Measurements from ENCODE around the gene KCNJ5.

Gene KCNJ5

DNA sequence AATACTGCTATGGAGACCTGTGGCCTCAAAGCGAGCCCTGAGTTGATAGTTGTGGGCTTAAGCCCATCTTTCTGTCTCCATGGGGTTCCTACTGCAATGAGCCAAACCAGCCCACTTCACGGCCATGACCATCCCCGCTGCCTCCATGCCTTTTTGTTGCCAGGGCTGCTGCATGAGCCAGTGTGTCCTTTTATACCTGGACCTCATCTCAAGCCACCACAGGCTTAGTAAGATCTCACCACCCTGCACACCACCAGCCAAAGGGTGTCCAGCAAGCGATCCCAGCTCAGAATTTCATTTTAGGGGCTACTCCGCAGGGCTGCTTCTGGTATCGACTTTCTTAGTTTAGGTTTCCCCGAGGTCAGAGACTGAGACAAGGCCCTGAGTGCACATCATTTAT is 43.2 kb downstream of the KCNJ5 start:
- no peak for DNase-seq

DNA sequence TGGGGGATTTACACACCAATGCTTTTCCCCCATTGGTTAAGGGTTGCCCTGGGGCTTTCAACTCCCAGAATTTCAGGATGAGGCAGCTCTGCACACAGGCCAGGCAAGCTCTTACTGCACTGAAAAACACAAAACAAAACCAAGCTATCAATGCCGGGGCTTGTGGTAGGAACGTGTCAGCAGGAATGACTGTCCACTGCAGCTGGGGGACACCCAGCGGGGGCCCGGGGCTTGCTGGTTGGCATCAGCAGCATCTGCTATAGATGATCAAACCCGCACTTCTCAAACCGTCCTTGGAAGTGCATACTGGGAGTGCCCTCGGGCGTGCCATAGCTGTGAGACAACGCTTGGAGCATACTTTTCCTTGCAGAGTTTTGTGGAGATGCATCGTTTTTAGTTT is 43.8 kb downstream of the KCNJ5 start:
- DNase-seq = no peak

DNA sequence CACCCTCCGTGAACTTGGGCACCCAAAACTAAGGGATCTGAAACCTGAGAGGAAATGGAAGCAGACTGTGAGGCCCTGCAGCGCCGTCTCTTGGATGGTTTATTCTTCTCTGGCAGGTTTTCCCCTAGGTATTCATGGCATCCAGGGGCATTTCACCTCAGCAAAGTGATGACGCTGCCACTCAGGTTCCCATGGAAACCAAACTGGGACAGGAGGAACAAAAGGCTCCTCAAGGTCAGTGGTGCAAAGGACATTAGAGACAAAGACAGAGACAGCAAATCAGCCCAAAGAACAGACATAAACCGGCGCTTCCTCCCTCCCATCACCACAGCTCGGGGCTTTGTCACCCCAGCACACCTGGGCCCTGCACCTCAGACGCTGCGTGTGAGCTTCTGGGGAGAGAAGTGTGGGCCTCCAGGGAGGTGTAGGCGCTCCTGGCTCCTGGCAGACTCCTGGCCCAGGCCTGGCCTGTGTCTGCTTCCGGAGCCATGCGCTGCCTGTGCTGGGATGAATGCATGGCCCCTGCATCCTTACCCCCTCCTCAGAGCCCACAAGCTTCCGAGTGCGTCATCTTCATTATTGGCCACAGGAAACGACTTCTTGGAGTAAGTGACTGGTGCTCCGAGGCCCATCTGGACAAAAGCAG is 45.6 kb downstream of the KCNJ5 start:
- no peak for DNase-seq

DNA sequence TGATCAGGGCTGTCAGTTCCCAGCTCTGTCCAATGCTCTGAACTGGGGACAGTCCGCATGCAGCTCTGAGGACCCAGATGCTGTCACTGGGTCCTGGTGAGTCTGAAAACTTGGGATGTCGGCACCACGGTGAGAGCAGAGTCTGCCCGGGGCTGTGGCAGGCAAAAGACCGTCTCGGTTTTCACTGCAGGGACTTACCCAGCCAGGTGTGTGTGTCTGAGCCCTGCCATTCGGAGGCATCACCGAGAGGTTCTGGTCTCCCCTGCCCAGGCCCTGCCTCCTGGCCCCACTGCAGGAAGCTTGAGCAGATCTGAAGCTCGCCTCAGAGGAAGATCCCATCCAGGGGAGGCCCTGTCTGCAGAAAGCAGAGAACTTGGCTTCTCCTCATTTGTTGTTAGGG is 46.3 kb downstream of the KCNJ5 start:
- no peak for DNase-seq

DNA sequence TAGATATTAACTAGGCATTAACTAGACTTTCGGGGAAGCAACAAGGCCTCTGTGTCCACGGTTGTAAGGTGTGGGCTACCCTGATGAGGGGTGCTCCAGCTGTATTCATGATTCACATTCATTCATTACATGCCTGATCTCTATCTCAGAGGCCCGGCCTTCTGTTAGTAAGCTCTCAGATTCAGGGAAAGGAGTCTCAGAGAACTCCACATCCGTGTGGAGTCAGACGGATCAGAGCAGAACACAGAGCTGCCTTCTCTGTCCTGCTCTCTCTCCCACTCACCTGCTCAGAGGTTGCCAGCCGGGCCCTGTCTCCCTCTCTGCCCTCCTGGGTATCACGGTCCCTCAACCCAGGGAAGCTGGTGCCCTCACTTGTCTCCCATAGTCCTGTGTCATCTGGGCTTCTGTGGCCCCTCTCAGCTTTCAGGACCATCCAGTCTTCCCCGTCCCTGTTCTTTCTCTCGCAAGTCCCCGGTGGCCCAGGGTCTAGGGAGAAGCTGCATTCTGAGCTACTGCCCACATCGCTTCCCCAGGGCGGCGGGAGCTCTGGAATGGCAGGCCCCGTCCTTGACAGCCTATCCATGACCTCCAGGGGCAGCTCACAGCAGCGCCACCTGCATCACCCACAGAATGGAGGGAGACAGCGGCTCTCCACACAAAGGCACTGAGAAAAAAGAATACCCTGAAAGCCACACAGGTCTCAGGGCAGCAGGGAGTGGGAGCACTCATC is 47.2 kb downstream of the KCNJ5 start:
- DNase-seq = no peak

DNA sequence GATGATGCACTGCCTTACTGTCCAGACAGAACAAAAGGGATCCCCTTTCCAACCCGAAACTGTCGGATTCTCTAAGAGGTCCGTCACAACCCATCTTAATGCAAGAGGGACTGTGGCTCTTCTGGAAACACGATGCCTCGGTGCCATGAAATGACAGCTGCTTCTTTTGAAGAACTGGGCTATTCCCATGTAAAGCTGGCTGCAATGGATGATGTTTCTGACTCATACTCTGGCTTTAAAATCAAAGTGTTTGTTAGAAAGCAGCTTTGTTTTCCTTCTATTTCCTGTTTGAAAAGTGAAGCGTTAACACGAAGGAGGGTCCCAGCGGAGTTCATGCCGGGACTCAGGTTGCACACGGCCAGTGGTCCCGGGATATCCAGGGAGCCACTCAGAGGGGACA is 48.4 kb downstream of the KCNJ5 start:
- DNase-seq = no peak

DNA sequence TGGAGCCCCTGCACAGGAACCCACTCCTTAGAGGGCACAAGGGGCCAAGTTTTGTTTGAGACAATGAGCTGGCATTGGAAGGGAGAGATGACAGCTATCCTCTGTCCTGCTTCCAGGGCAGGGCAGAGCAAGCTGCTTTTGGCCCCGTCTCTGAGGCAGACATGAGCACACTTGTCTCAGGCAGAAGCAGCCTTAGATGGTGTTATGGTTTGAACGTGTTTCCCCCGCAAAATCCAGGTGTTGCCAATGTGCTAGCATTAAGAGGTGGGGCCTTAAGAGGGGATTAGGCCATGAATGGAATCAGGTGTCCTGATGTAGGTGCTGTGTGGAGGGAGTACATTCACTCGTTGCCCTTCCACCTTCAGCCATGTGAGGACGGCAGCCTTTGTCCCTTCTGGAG is 49.0 kb downstream of the KCNJ5 start:
- DNase-seq = no peak

DNA sequence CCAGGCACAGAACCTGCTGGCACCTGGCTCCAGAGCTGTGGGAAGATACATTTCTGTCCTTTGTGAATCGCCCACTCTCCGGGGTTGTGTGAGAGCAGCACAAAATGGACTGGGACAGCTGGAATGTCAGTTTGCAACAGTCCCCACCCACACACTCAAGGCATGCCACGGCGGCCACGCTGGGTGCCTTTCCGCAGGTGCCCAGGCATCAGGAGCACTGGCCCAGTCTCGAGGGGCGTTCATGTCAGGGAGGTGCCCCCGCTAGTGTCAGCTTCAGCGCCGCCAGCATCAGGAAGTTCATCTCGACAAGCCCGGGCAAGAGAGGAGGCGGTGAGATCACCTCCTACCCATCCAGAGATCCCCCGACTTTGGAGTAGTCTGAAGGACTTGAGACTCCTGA is 49.4 kb downstream of the KCNJ5 start:
- no peak for DNase-seq

DNA sequence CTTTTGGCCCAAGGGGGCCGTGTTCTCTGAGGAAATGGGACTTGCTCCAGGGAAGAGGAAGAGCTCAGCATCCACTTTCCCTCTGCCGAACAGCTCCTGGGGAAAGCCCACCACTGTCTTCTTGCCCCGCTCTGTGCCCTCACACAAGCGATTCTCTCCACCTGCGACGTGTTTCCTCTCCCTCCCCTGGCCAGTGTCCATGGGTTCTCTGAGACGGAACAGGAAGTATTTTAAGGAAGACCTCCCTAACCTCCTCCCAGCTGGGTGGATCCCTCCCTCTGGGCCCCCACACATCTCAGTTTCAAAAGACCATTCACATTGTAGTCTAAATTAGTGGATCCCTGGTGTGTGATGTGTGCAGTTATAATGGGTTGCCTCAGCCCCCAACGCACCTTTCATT is 50.0 kb downstream of the KCNJ5 start:
- no peak for DNase-seq

DNA sequence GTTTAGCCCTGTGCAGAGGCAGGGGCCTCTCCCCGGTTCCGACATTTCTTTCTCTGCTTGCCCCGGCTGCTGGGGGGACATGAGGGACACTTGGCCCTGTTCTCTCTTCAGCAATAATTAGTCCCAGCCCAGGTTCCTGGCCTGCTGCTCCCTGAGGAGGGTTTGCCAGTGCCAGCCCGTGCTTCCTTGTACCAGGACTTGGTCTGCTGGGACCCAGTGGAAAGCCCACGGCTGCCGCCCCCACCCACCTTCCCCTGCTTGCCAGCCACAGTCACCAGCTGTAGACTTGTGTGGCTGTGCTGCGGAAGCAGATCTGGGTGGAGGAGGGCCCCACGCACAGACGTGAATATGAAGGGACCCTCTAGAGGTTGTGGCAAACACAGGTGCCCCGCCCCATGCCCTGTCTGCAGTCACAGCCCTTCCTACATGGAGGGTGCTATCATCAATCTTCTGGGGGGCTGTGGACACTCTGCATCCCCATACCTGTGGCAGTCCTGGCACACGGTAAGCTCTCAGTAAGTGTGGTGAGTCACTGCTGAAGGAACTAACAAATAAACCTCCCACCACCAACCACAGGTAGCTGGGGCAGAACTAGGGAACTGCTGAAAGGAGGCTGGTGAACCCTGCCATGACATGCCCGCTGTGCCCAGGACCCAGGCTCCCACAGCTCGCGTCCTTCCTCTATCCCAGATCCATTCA is 50.6 kb downstream of the KCNJ5 start:
- DNase-seq = no peak

DNA sequence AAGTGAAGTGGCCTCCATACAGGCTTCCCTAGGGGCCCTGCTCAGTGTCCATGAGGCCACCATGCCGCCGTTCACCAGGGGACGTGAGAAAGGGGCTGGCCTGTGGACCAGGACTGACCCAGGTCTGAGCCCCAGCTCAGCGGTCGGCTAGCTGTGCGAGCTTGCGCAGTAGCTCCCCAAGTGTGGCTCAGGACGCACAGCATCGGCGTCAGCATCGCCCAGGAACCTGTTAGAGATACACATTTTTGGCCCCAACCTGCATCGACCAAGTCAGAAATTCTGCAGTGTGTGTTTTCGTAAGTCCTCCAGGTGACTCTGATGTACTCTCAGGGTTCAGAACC is 51.1 kb downstream of the KCNJ5 start:
- no peak for DNase-seq

DNA sequence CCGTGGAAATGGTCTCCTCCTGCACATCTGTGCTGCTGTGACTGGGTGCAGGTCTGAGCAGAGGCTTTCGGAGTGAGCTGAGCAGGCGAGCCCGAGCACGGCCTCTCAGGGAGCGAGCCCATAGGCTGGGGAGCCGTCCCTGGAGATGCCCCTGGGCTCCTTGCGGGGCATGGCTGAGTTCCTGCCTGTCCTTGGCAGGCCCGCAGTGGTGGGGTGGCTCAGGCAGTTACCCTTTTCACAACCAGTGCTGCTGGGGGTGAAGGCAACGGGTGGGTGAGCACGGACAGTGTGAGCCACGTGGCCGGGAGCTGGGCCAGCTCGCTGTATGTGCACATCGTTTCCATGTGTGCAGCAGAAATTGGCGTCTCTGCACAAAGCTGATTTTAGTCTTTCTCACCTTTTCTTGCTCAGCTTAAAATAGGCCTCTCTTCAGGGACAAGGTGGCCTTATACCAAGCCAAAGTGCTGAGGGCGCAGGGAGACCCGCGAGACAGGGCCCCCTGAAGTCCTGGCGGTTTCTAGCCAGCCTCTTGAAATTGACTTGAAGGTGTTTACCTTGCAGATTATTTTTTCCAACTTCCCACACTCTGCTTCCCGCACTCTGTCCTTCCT is 51.8 kb downstream of the KCNJ5 start, which contains the start of gene TP53AIP1:
TP53AIP1 (minus strand) TSS at position 55 of the 611 bp plus-strand sequence. CDS start 5,053 bp downstream, outside the sequence.
- DNase-seq = no peak

DNA sequence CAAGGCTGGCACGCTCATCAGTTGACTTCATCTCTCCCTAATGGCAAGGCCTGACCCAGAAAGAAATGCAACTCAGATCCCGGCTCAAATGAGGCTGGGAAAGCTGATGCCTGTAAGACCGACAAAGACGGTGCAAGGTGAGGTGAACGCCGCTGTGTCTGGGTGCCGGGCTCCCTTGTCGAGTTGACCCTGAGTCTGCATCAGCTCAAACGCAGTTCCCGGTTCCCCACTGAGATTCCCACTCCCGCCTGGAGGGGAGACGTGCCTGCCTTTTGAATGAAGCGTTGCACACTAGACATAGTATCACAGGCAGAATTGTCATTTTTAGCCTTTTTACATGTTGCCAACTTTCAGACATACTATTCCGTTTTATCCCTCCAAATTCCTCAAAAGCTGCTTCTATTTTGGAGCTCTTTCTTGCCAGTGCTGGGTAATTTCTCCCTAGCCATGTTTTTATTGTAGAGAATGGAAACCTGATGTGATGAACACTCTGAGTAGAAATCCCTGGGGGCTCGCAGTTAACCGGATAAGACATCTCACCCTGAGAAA is 52.3 kb downstream of the KCNJ5 start:
- no peak for DNase-seq

DNA sequence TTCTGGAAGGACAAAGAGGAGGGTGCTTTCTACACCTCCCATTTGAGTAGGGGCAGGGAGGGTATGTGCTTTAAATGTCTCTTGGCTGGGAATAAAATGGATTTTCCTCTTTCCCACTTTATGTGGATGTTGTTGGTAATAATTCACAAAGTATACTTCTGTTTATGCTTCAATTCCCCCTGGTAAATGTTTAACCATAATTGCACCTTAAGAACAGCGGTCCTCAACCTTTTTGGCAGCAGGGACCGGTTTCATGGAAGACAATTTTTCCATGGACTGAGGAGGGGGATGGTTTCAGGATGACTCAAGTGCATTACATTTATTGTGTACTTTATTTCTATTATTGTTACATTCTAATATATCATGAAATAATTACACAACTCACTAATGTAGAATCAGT is 55.5 kb downstream of the KCNJ5 start:
- DNase-seq = no peak

DNA sequence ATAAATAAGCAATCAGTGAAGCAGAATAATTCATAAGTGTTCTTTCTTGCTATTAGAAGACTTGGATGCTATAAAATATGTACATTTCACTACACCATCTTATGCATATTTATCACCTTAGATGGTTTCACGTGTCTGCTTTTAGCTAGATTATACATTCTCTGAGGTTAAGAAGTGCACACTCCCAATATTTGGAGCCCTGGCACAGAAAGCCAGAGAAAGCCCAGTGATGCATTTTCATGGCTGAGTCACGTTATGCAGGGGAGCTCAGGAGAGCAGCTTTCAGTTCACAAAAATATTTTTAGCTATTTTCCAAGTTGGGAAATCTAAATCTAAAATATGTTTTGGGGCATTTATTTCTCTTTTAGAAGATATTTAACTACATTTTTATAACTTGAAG is 56.6 kb downstream of the KCNJ5 start:
- no peak for DNase-seq

DNA sequence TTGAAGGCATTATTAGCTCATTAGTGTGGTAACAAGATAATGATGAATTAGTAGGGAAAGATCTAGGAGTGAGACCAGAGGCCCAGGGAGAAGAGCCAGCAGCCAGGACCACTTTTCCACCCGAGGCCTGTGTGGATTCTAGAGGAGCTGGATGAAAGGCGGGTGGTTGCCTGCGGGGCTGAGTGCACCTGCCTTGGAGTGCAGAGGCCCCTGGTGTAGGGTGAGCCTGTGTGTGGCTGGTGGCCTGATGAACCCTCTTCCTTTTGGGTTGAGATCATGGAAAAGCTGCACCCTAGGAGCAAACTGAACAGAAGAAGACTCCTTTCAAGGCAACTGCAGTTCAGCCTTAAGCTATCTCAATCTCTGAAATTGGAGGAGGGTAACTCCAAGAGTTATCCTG is 57.4 kb downstream of the KCNJ5 start:
- no peak for DNase-seq

DNA sequence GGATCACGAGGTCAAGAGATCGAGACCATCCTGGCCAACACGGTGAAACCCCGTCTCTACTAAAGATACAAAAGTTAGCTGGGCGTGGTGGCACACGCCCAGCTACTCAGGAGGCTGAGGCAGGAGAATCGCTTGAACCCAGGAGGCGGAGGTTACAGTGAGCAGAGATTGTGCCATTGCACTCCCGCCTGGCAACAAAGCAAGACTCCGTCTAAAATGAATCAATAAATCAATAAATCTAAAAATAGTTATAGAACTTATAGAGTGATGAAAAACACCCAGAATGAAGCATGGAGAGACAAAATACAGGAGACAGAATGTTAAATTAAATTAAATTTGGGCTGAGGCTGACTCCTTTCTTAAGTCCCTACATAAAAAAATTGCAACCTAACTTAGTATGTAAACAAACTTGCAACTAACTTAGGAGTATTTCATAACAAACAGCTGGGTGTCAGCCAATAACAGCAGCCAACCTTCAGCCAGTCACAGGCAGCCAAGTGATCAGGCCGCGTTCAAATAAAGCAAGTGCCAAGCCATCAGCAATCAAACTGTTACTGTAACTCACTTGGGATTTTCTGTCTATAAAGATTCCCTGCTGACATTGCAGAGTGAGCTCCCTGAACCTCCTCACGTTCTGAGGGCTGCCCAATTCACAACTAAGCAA is 58.8 kb downstream of the KCNJ5 start:
- no peak for DNase-seq

DNA sequence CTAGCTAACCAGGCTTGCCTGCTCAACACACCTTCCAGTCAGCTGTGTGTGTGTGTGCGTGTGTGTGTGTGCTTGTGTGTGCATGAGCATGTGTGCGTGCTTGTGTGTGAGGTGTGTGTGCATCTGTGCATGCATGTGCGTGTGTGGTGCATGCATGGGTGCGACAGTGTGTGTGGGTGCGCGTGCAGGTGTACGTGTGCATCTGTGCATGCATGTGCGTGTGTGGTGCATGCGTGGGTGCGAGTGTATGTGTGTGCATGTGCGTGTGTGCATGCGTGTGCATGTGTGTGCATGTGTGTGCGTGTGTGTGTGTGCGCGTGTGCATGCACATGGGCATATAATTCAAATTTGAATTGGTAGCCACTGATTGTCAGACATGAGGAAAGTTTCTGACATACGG is 62.0 kb downstream of the KCNJ5 start:
- DNase-seq = no peak

DNA sequence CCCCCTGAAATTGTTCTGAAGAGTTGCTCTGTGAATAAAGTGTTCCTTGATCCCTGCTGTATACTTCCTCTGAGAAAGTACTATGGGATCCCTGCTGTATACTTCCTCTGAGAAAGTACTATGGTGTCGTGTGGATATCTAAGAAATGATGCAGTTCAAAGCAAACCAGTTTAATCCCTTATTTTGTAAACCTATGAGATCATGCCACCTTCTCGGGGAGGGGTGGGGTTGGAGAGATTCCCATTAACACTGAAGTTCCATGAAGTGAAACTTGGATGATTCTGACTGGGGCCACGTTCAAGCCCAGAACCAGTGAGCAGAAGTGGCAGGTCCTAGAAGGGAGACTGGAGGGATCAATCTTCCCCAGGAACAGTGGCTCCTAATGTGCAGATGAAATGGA is 64.5 kb downstream of the KCNJ5 start:
- no peak for DNase-seq

DNA sequence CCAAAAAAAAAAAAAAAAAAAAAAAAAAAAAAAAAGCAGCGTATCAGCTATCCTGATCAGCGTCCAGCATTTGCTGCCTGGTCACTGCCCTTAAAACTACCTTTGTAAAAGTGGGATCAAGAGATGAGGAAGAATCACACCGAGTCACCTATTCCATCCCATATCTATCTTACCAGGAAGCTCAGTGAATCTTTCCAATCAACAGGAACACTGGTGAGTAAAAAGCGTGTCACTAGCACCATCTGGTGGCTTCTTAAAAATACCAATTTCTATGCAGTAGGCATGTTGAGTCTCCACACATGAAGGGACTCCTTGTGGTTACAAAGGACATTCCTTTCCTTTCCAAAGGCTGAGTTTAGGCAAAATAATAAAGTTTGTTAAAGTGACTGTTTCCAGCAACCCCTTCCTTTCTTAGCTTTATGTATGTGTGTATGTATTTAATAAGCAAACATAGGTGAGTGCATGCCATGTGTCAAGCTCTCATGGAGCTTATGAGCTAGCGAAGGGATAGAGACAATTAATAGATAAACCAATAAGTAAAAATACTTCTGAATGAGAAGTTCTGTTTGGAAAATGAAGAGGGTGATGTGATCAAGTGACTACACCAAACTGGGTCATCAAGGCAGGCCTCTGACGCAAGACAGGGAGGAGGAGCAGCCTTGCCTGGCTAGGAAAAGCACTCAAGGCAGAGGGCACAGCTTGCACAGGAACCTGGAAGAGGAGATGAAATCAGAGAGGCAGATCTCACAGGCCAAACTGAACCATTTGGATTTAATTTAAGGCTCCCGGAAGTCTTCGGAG is 65.4 kb downstream of the KCNJ5 start:
- DNase-seq = peak; percentile 77

DNA sequence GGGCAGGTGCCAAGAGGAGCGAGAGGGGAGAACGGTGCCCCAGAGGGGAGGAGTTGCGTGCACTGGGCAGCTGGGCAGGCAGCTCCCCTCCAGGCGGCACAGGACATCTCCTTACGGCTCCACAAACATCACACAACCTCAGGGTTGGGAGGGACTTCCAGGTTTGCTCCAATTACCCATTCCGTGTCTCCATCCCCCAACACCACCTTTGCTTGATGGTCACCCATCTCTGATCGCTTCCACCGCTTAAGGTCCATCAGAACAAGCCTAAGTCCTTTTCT is 66.0 kb downstream of the KCNJ5 start:
- no peak for DNase-seq

DNA sequence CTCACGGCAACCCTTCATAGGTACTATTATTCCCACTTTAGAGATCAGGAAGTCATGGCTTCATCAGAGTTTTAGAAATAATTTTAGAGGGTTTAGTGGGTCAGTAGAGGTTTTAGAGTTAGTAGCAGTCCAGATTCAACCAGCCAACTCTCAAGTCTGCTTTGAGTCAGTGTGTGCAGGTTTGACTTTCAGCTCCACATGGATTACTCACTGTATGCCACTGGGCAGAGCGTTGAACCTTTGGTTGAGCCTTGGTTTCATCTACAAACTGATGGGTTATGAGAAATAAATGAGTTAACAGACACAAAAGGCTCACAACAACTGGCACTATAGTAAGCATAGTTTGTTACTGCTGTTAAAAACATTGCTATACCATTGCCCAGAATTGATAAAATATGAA is 70.5 kb downstream of the KCNJ5 start:
- no peak for DNase-seq

Measured in fibroblast of skin of back (primary cell).